ENCODE data around the gene DNAAF1. TPM values are rescaled to one million over a fixed set of nuclear protein-coding genes. Genes with fewer than 3 reads are reported as not detected.

The DNAAF1 gene
- polyA plus RNA-seq, 3 donors from 2014 or later: 2.6 TPM; not detected in 2

GRCh38 chr16:84224554-84224953 lies 79.4 kb downstream of the DNAAF1 start:
- Mint-ChIP-seq H3K9me3 (no peaks in the 10 kb centered on the region), H3K4me1 (no peaks in the 10 kb centered on the region), H3K36me3 (no peaks in the 10 kb centered on the region), H3K27me3 (ENCODE audit: low read depth in 3 of 3) (peaks cover 0 to 7% (median 5%) of the 10 kb centered on the region in 3 donors), H3K27ac (no peak overlapping the region), H3K4me3 (no peak overlapping the region)
- no peak for DNase-seq

- Mint-ChIP-seq H3K27me3 (ENCODE audit: low read depth in 3 of 3) (peaks cover 0 to 7% (median 5%) of the 10 kb centered on the region in 3 donors), H3K9me3 (no peaks in the 10 kb centered on the region), H3K4me1 (no peaks in the 10 kb centered on the region), H3K4me3 (no peak overlapping the region), H3K36me3 (no peaks in the 10 kb centered on the region), H3K27ac (no peak overlapping the region)
- DNase-seq: no peak
Observed at GRCh38 chr16:84225126-84225525, 80.0 kb downstream of the DNAAF1 start.

GRCh38 chr16:84225571-84225970 lies 80.5 kb downstream of the DNAAF1 start:
- no peak overlapping the region for H3K27ac Mint-ChIP-seq
- no peak for DNase-seq
- H3K4me1 Mint-ChIP-seq: no peaks in the 10 kb centered on the region
- no peaks in the 10 kb centered on the region for H3K9me3 Mint-ChIP-seq
- H3K4me3 Mint-ChIP-seq: no peak overlapping the region
- peaks cover 0 to 7% (median 5%) of the 10 kb centered on the region in 3 donors for H3K27me3 Mint-ChIP-seq (ENCODE audit: low read depth in 3 of 3)
- no peaks in the 10 kb centered on the region for H3K36me3 Mint-ChIP-seq

- Mint-ChIP-seq H3K36me3 (no peaks in the 10 kb centered on the region), H3K4me1 (no peaks in the 10 kb centered on the region), H3K9me3 (no peaks in the 10 kb centered on the region), H3K27me3 (ENCODE audit: low read depth in 3 of 3) (peaks cover 0 to 7% (median 5%) of the 10 kb centered on the region in 3 donors), H3K27ac (no peak overlapping the region), H3K4me3 (no peak overlapping the region)
- DNase-seq: no peak
Observed at GRCh38 chr16:84226026-84226425, 80.9 kb downstream of the DNAAF1 start.

Other genes with a start within 250 kb of the DNAAF1 start
- 1 to 10 TPM in 2 of 3 donors, under 1 TPM in 1; 0.64 to 4.5 (median 1.1) TPM for gene MLYCD, start 246.2 kb upstream of the DNAAF1 start, polyA plus RNA-seq
- under 1 TPM in 2 of 3 donors, not detected in 1; 0.11 to 0.59 TPM for gene OSGIN1, start 192.1 kb upstream of the DNAAF1 start, polyA plus RNA-seq
- gene NECAB2, start 177.1 kb upstream of the DNAAF1 start, polyA plus RNA-seq: not detected
- gene SLC38A8, start 102.5 kb upstream of the DNAAF1 start, polyA plus RNA-seq: not detected
- 10 to 100 TPM; 34.9 to 49.6 (median 48.0) TPM for gene MBTPS1, start 28.4 kb upstream of the DNAAF1 start, polyA plus RNA-seq
- 10 to 100 TPM in 2 of 3 donors, 1 to 10 TPM in 1; 6.9 to 13.8 (median 12.2) TPM for gene HSDL1, start 131 bp upstream of the DNAAF1 start, polyA plus RNA-seq
- 1 to 10 TPM; 3.3 to 8.6 (median 8.2) TPM for gene TAF1C, start 41.7 kb downstream of the DNAAF1 start, polyA plus RNA-seq
- under 1 TPM in 1 of 3 donors, not detected in 2; 0.46 TPM for gene ADAD2, start 45.8 kb downstream of the DNAAF1 start, polyA plus RNA-seq
- not detected for gene KCNG4, start 94.7 kb downstream of the DNAAF1 start, polyA plus RNA-seq
- not detected for gene WFDC1, start 149.6 kb downstream of the DNAAF1 start, polyA plus RNA-seq
- gene ATP2C2, start 223.2 kb downstream of the DNAAF1 start, polyA plus RNA-seq: not detected

Data from immature natural killer cell (primary cell).